ENCODE data around the gene ENTPD1.
A peak's percentile ranks its signal among the peaks of the same experiment; 100 is the strongest.

The ENTPD1 gene

GRCh38 chr10:95788830-95789229 is 32.9 kb downstream of the ENTPD1 start:
- no peaks in the 10 kb centered on the region for H3K9me3 ChIP-seq (ENCODE audit: control insufficient read depth in 1 of 2, low read length in 2 of 2)
- no peak overlapping the region for H3K4me3 ChIP-seq (ENCODE audit: low read depth in 1 of 2, low read length in 2 of 2)
- H3K36me3 ChIP-seq (ENCODE audit: control insufficient read depth in 1 of 2, insufficient read depth in 2 of 2, low read length in 2 of 2), result no peaks in the 10 kb centered on the region
- peaks cover 0 to 11% of the 10 kb centered on the region in 2 donors for H3K4me1 ChIP-seq (ENCODE audit: control insufficient read depth in 1 of 2, insufficient read depth in 2 of 2, low read length in 2 of 2)
- H3K27me3 ChIP-seq (ENCODE audit: low read depth, low read length), result no peaks in the 10 kb centered on the region
- H3K27ac ChIP-seq (ENCODE audit: low read length), result no peak overlapping the region

- Histone ChIP-seq H3K4me3 (ENCODE audit: low read depth in 1 of 2, low read length in 2 of 2) (no peak overlapping the region), H3K27ac (ENCODE audit: low read length) (no peak overlapping the region), H3K27me3 (ENCODE audit: low read depth, low read length) (no peaks in the 10 kb centered on the region), H3K9me3 (ENCODE audit: control insufficient read depth in 1 of 2, low read length in 2 of 2) (no peaks in the 10 kb centered on the region), H3K36me3 (ENCODE audit: control insufficient read depth in 1 of 2, insufficient read depth in 2 of 2, low read length in 2 of 2) (no peaks in the 10 kb centered on the region), H3K4me1 (ENCODE audit: control insufficient read depth in 1 of 2, insufficient read depth in 2 of 2, low read length in 2 of 2) (peaks cover 4 to 11% of the 10 kb centered on the region in 2 donors)
Observed at GRCh38 chr10:95789902-95790301, 33.9 kb downstream of the ENTPD1 start.

GRCh38 chr10:95790982-95791381 is 35.0 kb downstream of the ENTPD1 start:
- H3K27ac ChIP-seq (ENCODE audit: low read length), result no peak overlapping the region
- peaks cover 4 to 11% of the 10 kb centered on the region in 2 donors for H3K4me1 ChIP-seq (ENCODE audit: control insufficient read depth in 1 of 2, insufficient read depth in 2 of 2, low read length in 2 of 2)
- no peaks in the 10 kb centered on the region for H3K27me3 ChIP-seq (ENCODE audit: low read depth, low read length)
- no peaks in the 10 kb centered on the region for H3K36me3 ChIP-seq (ENCODE audit: control insufficient read depth in 1 of 2, insufficient read depth in 2 of 2, low read length in 2 of 2)
- H3K9me3 ChIP-seq (ENCODE audit: control insufficient read depth in 1 of 2, low read length in 2 of 2), result no peaks in the 10 kb centered on the region
- H3K4me3 ChIP-seq (ENCODE audit: low read depth in 1 of 2, low read length in 2 of 2), result no peak overlapping the region

- Histone ChIP-seq H3K9me3 (ENCODE audit: control insufficient read depth in 1 of 2, low read length in 2 of 2) (no peaks in the 10 kb centered on the region), H3K4me3 (ENCODE audit: low read depth in 1 of 2, low read length in 2 of 2) (no peak overlapping the region), H3K27me3 (ENCODE audit: low read depth, low read length) (no peaks in the 10 kb centered on the region), H3K4me1 (ENCODE audit: control insufficient read depth in 1 of 2, insufficient read depth in 2 of 2, low read length in 2 of 2) (peaks cover 4 to 11% of the 10 kb centered on the region in 2 donors), H3K36me3 (ENCODE audit: control insufficient read depth in 1 of 2, insufficient read depth in 2 of 2, low read length in 2 of 2) (no peaks in the 10 kb centered on the region), H3K27ac (ENCODE audit: low read length) (no peak overlapping the region)
Observed at GRCh38 chr10:95791425-95791979, 35.5 kb downstream of the ENTPD1 start.

- no peaks in the 10 kb centered on the region for H3K27me3 ChIP-seq (ENCODE audit: low read depth, low read length)
- H3K9me3 ChIP-seq (ENCODE audit: control insufficient read depth in 1 of 2, low read length in 2 of 2), result no peaks in the 10 kb centered on the region
- H3K27ac ChIP-seq (ENCODE audit: low read length), result peak overlapping the region; percentile 73
- no peak overlapping the region for H3K4me3 ChIP-seq (ENCODE audit: low read depth in 1 of 2, low read length in 2 of 2)
- no peaks in the 10 kb centered on the region for H3K36me3 ChIP-seq (ENCODE audit: control insufficient read depth in 1 of 2, insufficient read depth in 2 of 2, low read length in 2 of 2)
- peaks cover 4 to 11% of the 10 kb centered on the region in 2 donors for H3K4me1 ChIP-seq (ENCODE audit: control insufficient read depth in 1 of 2, insufficient read depth in 2 of 2, low read length in 2 of 2)
Observed at GRCh38 chr10:95792211-95792780, 36.3 kb downstream of the ENTPD1 start.

GRCh38 chr10:95792874-95793285 is 36.9 kb downstream of the ENTPD1 start:
- Histone ChIP-seq H3K9me3 (ENCODE audit: control insufficient read depth in 1 of 2, low read length in 2 of 2) (no peaks in the 10 kb centered on the region), H3K36me3 (ENCODE audit: control insufficient read depth in 1 of 2, insufficient read depth in 2 of 2, low read length in 2 of 2) (no peaks in the 10 kb centered on the region), H3K27me3 (ENCODE audit: low read depth, low read length) (no peaks in the 10 kb centered on the region), H3K27ac (ENCODE audit: low read length) (peak overlapping the region; percentile 73), H3K4me1 (ENCODE audit: control insufficient read depth in 1 of 2, insufficient read depth in 2 of 2, low read length in 2 of 2) (peaks cover 4 to 11% of the 10 kb centered on the region in 2 donors), H3K4me3 (ENCODE audit: low read depth in 1 of 2, low read length in 2 of 2) (no peak overlapping the region)

GRCh38 chr10:95793401-95794045 is 37.6 kb downstream of the ENTPD1 start:
- H3K36me3 ChIP-seq (ENCODE audit: control insufficient read depth in 1 of 2, insufficient read depth in 2 of 2, low read length in 2 of 2), result no peaks in the 10 kb centered on the region
- H3K27me3 ChIP-seq (ENCODE audit: low read depth, low read length), result no peaks in the 10 kb centered on the region
- peaks cover 4 to 11% of the 10 kb centered on the region in 2 donors for H3K4me1 ChIP-seq (ENCODE audit: control insufficient read depth in 1 of 2, insufficient read depth in 2 of 2, low read length in 2 of 2)
- no peak overlapping the region for H3K4me3 ChIP-seq (ENCODE audit: low read depth in 1 of 2, low read length in 2 of 2)
- peak overlapping the region; percentile 73 for H3K27ac ChIP-seq (ENCODE audit: low read length)
- H3K9me3 ChIP-seq (ENCODE audit: control insufficient read depth in 1 of 2, low read length in 2 of 2), result no peaks in the 10 kb centered on the region

- Histone ChIP-seq H3K4me3 (ENCODE audit: low read depth in 1 of 2, low read length in 2 of 2) (no peak overlapping the region), H3K27me3 (ENCODE audit: low read depth, low read length) (no peaks in the 10 kb centered on the region), H3K27ac (ENCODE audit: low read length) (no peak overlapping the region), H3K9me3 (ENCODE audit: control insufficient read depth in 1 of 2, low read length in 2 of 2) (peaks cover 0 to 2% of the 10 kb centered on the region in 2 donors), H3K4me1 (ENCODE audit: control insufficient read depth in 1 of 2, insufficient read depth in 2 of 2, low read length in 2 of 2) (peaks cover 6 to 11% of the 10 kb centered on the region in 2 donors), H3K36me3 (ENCODE audit: control insufficient read depth in 1 of 2, insufficient read depth in 2 of 2, low read length in 2 of 2) (no peaks in the 10 kb centered on the region)
Observed at GRCh38 chr10:95794195-95794594, 38.2 kb downstream of the ENTPD1 start.

- Histone ChIP-seq H3K4me1 (ENCODE audit: control insufficient read depth in 1 of 2, insufficient read depth in 2 of 2, low read length in 2 of 2) (peaks cover 6 to 11% of the 10 kb centered on the region in 2 donors), H3K27ac (ENCODE audit: low read length) (no peak overlapping the region), H3K36me3 (ENCODE audit: control insufficient read depth in 1 of 2, insufficient read depth in 2 of 2, low read length in 2 of 2) (no peaks in the 10 kb centered on the region), H3K4me3 (ENCODE audit: low read depth in 1 of 2, low read length in 2 of 2) (no peak overlapping the region), H3K27me3 (ENCODE audit: low read depth, low read length) (no peaks in the 10 kb centered on the region), H3K9me3 (ENCODE audit: control insufficient read depth in 1 of 2, low read length in 2 of 2) (peaks cover 0 to 3% of the 10 kb centered on the region in 2 donors)
Observed at GRCh38 chr10:95795602-95796001, 39.6 kb downstream of the ENTPD1 start.

GRCh38 chr10:95796504-95796903 is 40.5 kb downstream of the ENTPD1 start:
- Histone ChIP-seq H3K9me3 (ENCODE audit: control insufficient read depth in 1 of 2, low read length in 2 of 2) (peaks cover 0 to 3% of the 10 kb centered on the region in 2 donors), H3K27ac (ENCODE audit: low read length) (no peak overlapping the region), H3K4me3 (ENCODE audit: low read depth in 1 of 2, low read length in 2 of 2) (no peak overlapping the region), H3K4me1 (ENCODE audit: control insufficient read depth in 1 of 2, insufficient read depth in 2 of 2, low read length in 2 of 2) (peaks cover 6 to 11% of the 10 kb centered on the region in 2 donors), H3K36me3 (ENCODE audit: control insufficient read depth in 1 of 2, insufficient read depth in 2 of 2, low read length in 2 of 2) (no peaks in the 10 kb centered on the region), H3K27me3 (ENCODE audit: low read depth, low read length) (no peaks in the 10 kb centered on the region)

GRCh38 chr10:95798096-95798855 is 42.3 kb downstream of the ENTPD1 start:
- H3K4me1 ChIP-seq (ENCODE audit: control insufficient read depth in 1 of 2, insufficient read depth in 2 of 2, low read length in 2 of 2), result peaks cover under 1 to 6% of the 10 kb centered on the region in 2 donors
- H3K4me3 ChIP-seq (ENCODE audit: low read depth in 1 of 2, low read length in 2 of 2), result no peak overlapping the region
- peaks cover 0 to 3% of the 10 kb centered on the region in 2 donors for H3K9me3 ChIP-seq (ENCODE audit: control insufficient read depth in 1 of 2, low read length in 2 of 2)
- no peak overlapping the region for H3K27ac ChIP-seq (ENCODE audit: low read length)
- no peaks in the 10 kb centered on the region for H3K36me3 ChIP-seq (ENCODE audit: control insufficient read depth in 1 of 2, insufficient read depth in 2 of 2, low read length in 2 of 2)
- no peaks in the 10 kb centered on the region for H3K27me3 ChIP-seq (ENCODE audit: low read depth, low read length)

Measured in muscle layer of duodenum (tissue), 2 donors.